Stimulated activated CD8-positive, alpha-beta memory T cell treated with anti-CD3 and anti-CD28 coated beads, Interleukin-15, amount 100 ng/mL, for 4 hours (primary cell): ENCODE results near the gene GPRC5C.
"Not testable (repeated sequence)": the region's sequence is repeated elsewhere in the genome, so short reads cannot be mapped to it uniquely, and the experiment has no call there.

ENCODE experiments used
- DNase-seq, 2 donors: peaks; one replicate each; pipeline ENCODE4 v3.0.0-alpha.2; 2020; ENCODE audit warnings: low read depth in 2 of 2

The GPRC5C gene

GRCh38 chr17:74431568-74432423 lies at the start of gene GPRC5C:
Gene GPRC5C, plus strand, starts transcription at chr17:74432088. Its CDS starts 7,689 bp downstream, at chr17:74439777.
- DNase-seq = peak; percentile 23 to 41

- no peak for DNase-seq
Observed at GRCh38 chr17:74383141-74383540, 48.7 kb upstream of the GPRC5C start.

- DNase-seq = no peak
Observed at GRCh38 chr17:74385201-74385600, 46.7 kb upstream of the GPRC5C start.

- DNase-seq = no peak
Observed at GRCh38 chr17:74386386-74386785, 45.5 kb upstream of the GPRC5C start.

GRCh38 chr17:74387365-74388218 lies 44.3 kb upstream of the GPRC5C start:
- no peak for DNase-seq

- no peak for DNase-seq
Observed at GRCh38 chr17:74389084-74389753, 42.7 kb upstream of the GPRC5C start.

GRCh38 chr17:74389937-74390679 lies 41.8 kb upstream of the GPRC5C start:
- no peak for DNase-seq

- DNase-seq = no peak
Observed at GRCh38 chr17:74390680-74391653, 40.9 kb upstream of the GPRC5C start.

- no peak for DNase-seq
Observed at GRCh38 chr17:74391771-74392170, 40.1 kb upstream of the GPRC5C start.

GRCh38 chr17:74392848-74393247 lies 39.0 kb upstream of the GPRC5C start:
- DNase-seq = no peak

GRCh38 chr17:74393346-74393942 lies 38.4 kb upstream of the GPRC5C start:
- no peak for DNase-seq

GRCh38 chr17:74394275-74394950 lies 37.5 kb upstream of the GPRC5C start:
- DNase-seq = no peak

GRCh38 chr17:74394977-74395376 lies 36.9 kb upstream of the GPRC5C start:
- no peak for DNase-seq

GRCh38 chr17:74396567-74396966 lies 35.3 kb upstream of the GPRC5C start:
- DNase-seq = no peak

GRCh38 chr17:74402048-74402447 lies 29.8 kb upstream of the GPRC5C start:
- DNase-seq = no peak

GRCh38 chr17:74403512-74404137 lies 28.3 kb upstream of the GPRC5C start:
- no peak for DNase-seq

- DNase-seq = no peak
Observed at GRCh38 chr17:74404218-74404617, 27.7 kb upstream of the GPRC5C start.

GRCh38 chr17:74404789-74405188 lies 27.1 kb upstream of the GPRC5C start:
- no peak for DNase-seq

GRCh38 chr17:74405311-74405710 lies 26.6 kb upstream of the GPRC5C start:
- not testable (repeated sequence) for DNase-seq
